Aortic smooth muscle cell (primary cell): ENCODE data around the gene ZNF81. TPM values are rescaled to one million over a fixed set of nuclear protein-coding genes. Genes with fewer than 3 reads are reported as not detected.

ENCODE experiments used
- total RNA-seq: library from RNA; depleted of rRNA; stranded (reverse); fragments of >200 nt; gene quantifications from 2 replicates; pipeline ENCODE4 v1.2.3, GENCODE V29; 2014

ZNF81 gene
- total RNA-seq = 4.5 and 4.8 TPM in 2 replicates

DNA sequence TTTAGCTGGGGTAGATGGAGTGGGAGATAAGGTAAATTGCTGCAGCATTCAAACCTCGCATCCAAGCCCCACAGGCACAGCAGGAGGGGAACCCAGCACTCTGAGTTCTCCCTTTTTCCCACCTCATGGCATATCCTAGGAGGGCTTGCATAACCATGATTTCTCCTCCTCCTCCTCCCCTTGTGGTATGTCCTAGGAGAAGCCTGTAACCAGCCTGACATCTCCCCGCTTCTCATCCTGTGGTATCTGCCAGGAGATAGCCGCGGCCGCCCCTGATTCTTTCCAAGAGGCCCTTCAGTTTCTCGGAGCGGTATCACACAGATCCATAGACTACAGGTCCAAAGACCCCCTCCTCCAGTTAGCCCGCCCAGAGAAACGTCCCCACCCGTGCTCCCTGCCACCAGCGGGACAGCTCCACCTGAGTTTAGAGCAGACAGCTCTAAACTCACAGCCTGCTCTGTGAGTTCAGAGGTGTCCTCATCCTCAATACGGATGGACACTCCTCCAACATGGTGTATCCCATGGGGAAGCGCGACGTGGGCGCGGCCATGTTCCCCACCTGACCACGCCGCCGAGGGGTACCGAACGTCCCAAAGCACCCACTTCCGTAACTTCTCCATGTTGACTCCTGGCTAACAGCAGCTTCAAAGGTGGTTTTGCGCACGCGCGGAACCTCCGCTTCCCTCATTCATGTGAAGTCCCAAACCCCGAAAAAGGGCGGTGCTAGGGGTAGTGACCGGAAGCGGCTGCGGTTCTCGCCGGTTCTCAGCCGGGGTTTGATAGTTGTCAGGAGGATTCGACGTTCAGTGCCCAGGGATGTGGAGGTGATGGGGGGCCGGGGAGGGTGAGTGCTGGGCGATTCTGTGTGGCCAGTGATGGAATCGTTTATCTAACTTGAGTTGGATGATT lies at the start of gene ZNF81:
Gene ZNF81 (plus strand): TSS at position 739 of the 909 bp plus-strand sequence. CDS start 9,366 bp downstream, outside the sequence.

Other genes with a start within 250 kb of the ZNF81 start
- gene SYN1, start 217.0 kb upstream of the ZNF81 start, total RNA-seq = 0.19 and 0.40 TPM in 2 replicates
- 0.13 and 0.25 TPM in 2 replicates for gene CFP, start 207.0 kb upstream of the ZNF81 start, total RNA-seq
- 12.1 and 13.6 TPM in 2 replicates for gene ELK1, start 186.3 kb upstream of the ZNF81 start, total RNA-seq
- 104 and 120 TPM in 2 replicates for gene UXT, start 177.7 kb upstream of the ZNF81 start, total RNA-seq
- 2.4 and 2.5 TPM in 2 replicates for gene ZNF182, start 167.1 kb downstream of the ZNF81 start, total RNA-seq
- not detected in 2 replicates for gene SPACA5, start 170.1 kb downstream of the ZNF81 start, total RNA-seq
- 1.1 TPM in 2 replicates for gene ZNF630, start 234.7 kb downstream of the ZNF81 start, total RNA-seq